DLD1 (cell line): ENCODE measurements around the gene LZTS2.

Source experiments
- in situ Hi-C: cut with HindIII; loops from 2 replicates; pipeline ENCODE4 v1.10.0; 2017; ENCODE audit warnings: low sequenced_read_pairs

Gene LZTS2

GRCh38 chr10:101047961-101048892 lies 48.6 kb downstream of the LZTS2 start:
- in situ Hi-C loops, result no loop called here

- in situ Hi-C loops, result no loop called here
Observed at GRCh38 chr10:101050208-101051069, 50.8 kb downstream of the LZTS2 start.

- in situ Hi-C loops, result no loop called here
Observed at GRCh38 chr10:101052285-101052684, 52.7 kb downstream of the LZTS2 start.

GRCh38 chr10:101053516-101053915 lies 53.9 kb downstream of the LZTS2 start:
- in situ Hi-C loops, result no loop called here

GRCh38 chr10:101054351-101054750 lies 54.7 kb downstream of the LZTS2 start:
- in situ Hi-C loops, result no loop called here

GRCh38 chr10:101054876-101055275 lies 55.3 kb downstream of the LZTS2 start:
- in situ Hi-C loops, result no loop called here

GRCh38 chr10:101055411-101055810 lies 55.8 kb downstream of the LZTS2 start:
- in situ Hi-C loops, result no loop called here

- in situ Hi-C loops, result no loop called here
Observed at GRCh38 chr10:101056365-101057151, 57.0 kb downstream of the LZTS2 start.
